ENCODE results near the gene STIM1. TPM values are rescaled to one million over a fixed set of nuclear protein-coding genes. Genes with fewer than 3 reads are reported as not detected.

STIM1 gene
- total RNA-seq, 6 experiments from 2014 or later = 36.4 to 48.0 (median 40.5) TPM

GRCh38 chr11:3903207-3903896, 47.9 kb downstream of the STIM1 start:
- TF ChIP-seq CTCF (IDR thresholded peaks at IDR 0.05) (no peak), POLR2A (IDR thresholded peaks at IDR 0.05) (no peak)
- H3K27me3 ChIP-seq = no peaks in the 10 kb centered on the region
- H3K4me1 ChIP-seq = peaks cover 4 to 45% (median 14%) of the 10 kb centered on the region in 4 donors
- no peak overlapping the region for H3K4me3 ChIP-seq
- no peaks in the 10 kb centered on the region for H3K9me3 ChIP-seq
- WGBS (ENCODE audit: insufficient coverage, low coverage, low lambda C conversion rate, missing lambda C conversion rate) = 73% methylated on average over 1 of the region's 1 CpG
- H3K36me3 ChIP-seq = no peaks in the 10 kb centered on the region
- intact Hi-C loops (cut with DNase I) = no loop called here
- peak in 1 of 4 donors; percentile 15 for ATAC-seq
- no peak for DNase-seq
- no peak overlapping the region for H3K27ac ChIP-seq

- Histone ChIP-seq H3K27ac (no peak overlapping the region), H3K4me1 (peaks cover 4 to 45% (median 18%) of the 10 kb centered on the region in 4 donors), H3K4me3 (no peak overlapping the region), H3K9me3 (no peaks in the 10 kb centered on the region), H3K36me3 (no peaks in the 10 kb centered on the region), H3K27me3 (no peaks in the 10 kb centered on the region)
- DNase-seq (no peak), ATAC-seq (no peak)
- intact Hi-C loops (cut with DNase I) = no loop called here
- 89% methylated on average over 5 of the region's 5 CpGs for WGBS (ENCODE audit: insufficient coverage, low coverage, low lambda C conversion rate, missing lambda C conversion rate)
- TF ChIP-seq CTCF (IDR thresholded peaks at IDR 0.05) = no peak
Measured at GRCh38 chr11:3904228-3904627, 48.8 kb downstream of the STIM1 start.

GRCh38 chr11:3905080-3905953, 49.9 kb downstream of the STIM1 start:
- DNase-seq (no peak), ATAC-seq (peak; percentile 89 to 94 (median 90))
- H3K27ac ChIP-seq = peak overlapping the region; percentile 28 to 72 (median 31)
- 21% methylated on average over 3 of the region's 3 CpGs for WGBS (ENCODE audit: insufficient coverage, low coverage, low lambda C conversion rate, missing lambda C conversion rate)
- no peaks in the 10 kb centered on the region for H3K9me3 ChIP-seq
- H3K27me3 ChIP-seq = no peaks in the 10 kb centered on the region
- intact Hi-C loops (cut with DNase I) = no loop called here
- no peak overlapping the region for H3K4me3 ChIP-seq
- peaks cover 4 to 45% (median 18%) of the 10 kb centered on the region in 4 donors for H3K4me1 ChIP-seq
- TF ChIP-seq CTCF (IDR thresholded peaks at IDR 0.05) (no peak), POLR2A (IDR thresholded peaks at IDR 0.05) (peak; percentile 38)
- no peaks in the 10 kb centered on the region for H3K36me3 ChIP-seq

- no peak overlapping the region for H3K4me3 ChIP-seq
- intact Hi-C loops (cut with DNase I) = no loop called here
- peaks cover 4 to 45% (median 18%) of the 10 kb centered on the region in 4 donors for H3K4me1 ChIP-seq
- DNase-seq = no peak
- no peaks in the 10 kb centered on the region for H3K27me3 ChIP-seq
- 87% methylated on average over 2 of the region's 2 CpGs for WGBS (ENCODE audit: insufficient coverage, low coverage, low lambda C conversion rate, missing lambda C conversion rate)
- H3K9me3 ChIP-seq = no peaks in the 10 kb centered on the region
- peak overlapping the region in 2 of 3 donors; percentile 31 to 72 for H3K27ac ChIP-seq
- no peaks in the 10 kb centered on the region for H3K36me3 ChIP-seq
- TF ChIP-seq CTCF (IDR thresholded peaks at IDR 0.05) (no peak), POLR2A (IDR thresholded peaks at IDR 0.05) (no peak)
- ATAC-seq = peak in 1 of 4 donors; percentile 47
Measured at GRCh38 chr11:3906166-3906565, 50.7 kb downstream of the STIM1 start.

Measured in right lobe of liver (tissue), 6 donors.